Muscle of leg (tissue), 11 donors: Measurements from ENCODE around the gene TANGO6. TPM values are rescaled to one million over a fixed set of nuclear protein-coding genes. Genes with fewer than 3 reads are reported as not detected.

Experiments used
- DNase-seq: peaks from one replicate; pipeline ENCODE4 v3.0.0; 2013
- H3K27ac ChIP-seq: one replicate; pipeline ENCODE4 v1.5.1; 2013; ENCODE audit warnings: mild to moderate bottlenecking, low read length, control low read depth
- H3K27me3 ChIP-seq: one replicate; pipeline ENCODE4 v1.6.1; 2013; ENCODE audit warnings: low read length; ENCODE audit not compliant: control insufficient read depth, insufficient read depth
- H3K36me3 ChIP-seq: one replicate; pipeline ENCODE4 v1.6.1; 2013; ENCODE audit warnings: low read length; ENCODE audit not compliant: control insufficient read depth, insufficient read depth
- H3K4me1 ChIP-seq: one replicate; pipeline ENCODE4 v1.6.1; 2013; ENCODE audit warnings: low read length; ENCODE audit not compliant: control insufficient read depth, insufficient read depth
- H3K4me3 ChIP-seq: one replicate; pipeline ENCODE4 v1.5.1; 2013; ENCODE audit warnings: low read length, control low read depth
- H3K9me3 ChIP-seq: replicated peaks from 2 replicates; pipeline ENCODE4 v1.6.1; 2013; ENCODE audit warnings: low read depth, low read length; ENCODE audit not compliant: control insufficient read depth
- WGBS: methylation state at CpG from one replicate; pipeline ENCODE4 v1.1.5; 2013; ENCODE audit warnings: missing lambda C conversion rate; ENCODE audit not compliant: insufficient coverage; 5-methylcytosine and 5-hydroxymethylcytosine counted together
- polyA plus RNA-seq, 8 donors: library from polyadenylated mRNA; unstranded; fragments of 120-200 nt; gene quantifications; one replicate each; pipeline versions ENCODE4 v1.2.1 to v1.2.3, GENCODE V29; 2013; ENCODE audit warnings: inconsistent platforms in 1 of 8, low replicate concordance in 1 of 8; ENCODE audit not compliant: insufficient read length in 8 of 8, insufficient read depth in 1 of 8
- total RNA-seq: library from RNA; stranded (reverse); fragments of 120-200 nt; gene quantifications from one replicate; pipeline ENCODE4 v1.2.4, GENCODE V29; 2013

Gene TANGO6
- total and polyA plus RNA-seq, 9 donors, result 4.3 to 9.7 (median 5.4) TPM

DNA sequence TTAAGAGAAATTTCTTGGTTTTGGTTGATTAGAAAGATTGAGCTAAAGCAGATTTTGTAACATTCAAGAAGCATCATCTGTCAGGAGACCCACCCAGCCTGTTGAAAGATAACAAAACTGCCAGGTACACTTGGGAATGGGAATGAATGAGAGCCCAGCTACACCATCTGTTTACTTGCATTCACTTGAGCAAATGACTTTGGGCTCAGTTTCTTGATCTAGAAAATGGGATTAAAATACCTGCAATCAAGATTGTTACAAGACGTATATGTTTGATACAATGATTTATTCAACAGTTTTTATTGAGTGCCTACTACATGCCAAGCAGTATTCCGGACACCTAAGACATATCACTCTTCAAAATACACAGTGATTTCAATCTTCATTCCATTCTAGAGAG lies 185.8 kb downstream of the TANGO6 start:
- Histone ChIP-seq H3K9me3 (no peaks in the 10 kb centered on the region), H3K4me3 (no peak overlapping the region), H3K27me3 (no peaks in the 10 kb centered on the region), H3K27ac (no peak overlapping the region), H3K36me3 (no peaks in the 10 kb centered on the region), H3K4me1 (no peaks in the 10 kb centered on the region)
- DNase-seq, result no peak
- no CpG with 5 or more reads among the region's 2 CpGs for WGBS

DNA sequence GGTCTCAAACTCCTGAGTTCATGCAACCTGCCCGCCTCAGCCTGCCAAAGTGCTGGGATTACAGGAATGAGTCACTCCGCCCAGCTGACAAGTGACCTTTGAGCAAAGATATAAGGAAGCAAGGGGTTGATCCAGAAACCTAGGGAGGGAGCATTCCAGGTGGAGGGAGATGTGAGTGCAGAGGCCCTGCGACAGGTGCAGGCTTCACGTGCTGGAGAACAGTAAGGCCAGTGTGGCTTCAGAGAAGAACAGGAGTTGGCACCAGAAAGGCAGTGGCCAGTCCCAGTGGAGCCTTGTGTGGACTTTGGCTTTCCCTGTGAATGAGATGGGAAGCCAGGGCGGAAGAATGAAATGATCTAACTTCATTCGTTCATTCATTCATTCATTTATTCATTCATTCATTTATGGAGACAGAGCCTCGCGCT lies 188.6 kb downstream of the TANGO6 start:
- DNase-seq, result peak; percentile 15
- WGBS, result 90% methylated on average over 7 of the region's 8 CpGs
- H3K4me1 ChIP-seq, result no peaks in the 10 kb centered on the region
- H3K4me3 ChIP-seq, result no peak overlapping the region
- no peaks in the 10 kb centered on the region for H3K27me3 ChIP-seq
- H3K9me3 ChIP-seq, result no peaks in the 10 kb centered on the region
- H3K36me3 ChIP-seq, result no peaks in the 10 kb centered on the region
- no peak overlapping the region for H3K27ac ChIP-seq

DNA sequence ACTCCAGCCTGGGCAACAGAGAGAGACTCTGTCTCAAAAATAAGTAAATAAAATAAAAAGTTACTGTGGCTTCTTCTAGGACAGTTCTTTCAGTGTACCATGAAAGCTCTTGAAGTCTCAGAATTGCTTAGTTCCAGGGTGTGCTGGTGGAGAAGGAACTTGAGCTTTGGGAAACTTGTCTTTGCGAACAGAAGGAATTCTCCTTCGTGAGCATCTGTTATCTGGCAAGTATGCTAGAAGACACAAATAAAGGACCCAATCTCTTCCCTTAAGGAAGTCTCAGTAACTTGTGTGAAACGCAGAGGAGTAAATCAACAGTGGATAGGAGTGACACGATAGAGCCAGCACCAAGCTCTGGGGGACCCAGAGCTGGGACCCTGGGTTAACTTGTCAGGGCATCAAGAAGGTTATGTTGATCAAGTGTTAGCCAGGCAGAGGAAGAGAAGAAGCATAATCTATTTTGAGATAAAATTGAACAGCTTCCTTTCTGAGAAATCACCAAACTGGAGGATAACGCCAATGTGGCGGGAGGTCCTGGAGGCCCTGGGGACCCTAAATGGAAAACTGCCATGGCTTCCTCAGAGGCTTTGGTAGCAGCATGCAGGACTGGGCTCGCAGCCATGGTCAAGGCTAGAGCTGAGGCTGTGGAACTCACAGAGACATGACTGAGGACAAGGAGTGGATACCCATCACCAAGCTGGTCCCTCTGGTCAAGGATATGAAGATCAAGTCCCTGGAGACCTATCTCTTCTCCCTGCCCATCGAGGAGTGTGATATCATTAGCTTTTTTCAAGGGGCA lies 190.0 kb downstream of the TANGO6 start:
- Histone ChIP-seq H3K4me3 (no peak overlapping the region), H3K9me3 (no peaks in the 10 kb centered on the region), H3K27me3 (no peaks in the 10 kb centered on the region), H3K27ac (no peak overlapping the region), H3K4me1 (no peaks in the 10 kb centered on the region), H3K36me3 (no peaks in the 10 kb centered on the region)
- peak; percentile 15 for DNase-seq
- WGBS, result 53% methylated on average over 2 of the region's 8 CpGs

- H3K27me3 ChIP-seq, result no peaks in the 10 kb centered on the region
- no peaks in the 10 kb centered on the region for H3K4me1 ChIP-seq
- H3K9me3 ChIP-seq, result no peaks in the 10 kb centered on the region
- H3K36me3 ChIP-seq, result no peaks in the 10 kb centered on the region
- no peak for DNase-seq
- H3K4me3 ChIP-seq, result no peak overlapping the region
- H3K27ac ChIP-seq, result no peak overlapping the region
Measured at GRCh38 chr16:69035375-69035774, 192.0 kb downstream of the TANGO6 start.

DNA sequence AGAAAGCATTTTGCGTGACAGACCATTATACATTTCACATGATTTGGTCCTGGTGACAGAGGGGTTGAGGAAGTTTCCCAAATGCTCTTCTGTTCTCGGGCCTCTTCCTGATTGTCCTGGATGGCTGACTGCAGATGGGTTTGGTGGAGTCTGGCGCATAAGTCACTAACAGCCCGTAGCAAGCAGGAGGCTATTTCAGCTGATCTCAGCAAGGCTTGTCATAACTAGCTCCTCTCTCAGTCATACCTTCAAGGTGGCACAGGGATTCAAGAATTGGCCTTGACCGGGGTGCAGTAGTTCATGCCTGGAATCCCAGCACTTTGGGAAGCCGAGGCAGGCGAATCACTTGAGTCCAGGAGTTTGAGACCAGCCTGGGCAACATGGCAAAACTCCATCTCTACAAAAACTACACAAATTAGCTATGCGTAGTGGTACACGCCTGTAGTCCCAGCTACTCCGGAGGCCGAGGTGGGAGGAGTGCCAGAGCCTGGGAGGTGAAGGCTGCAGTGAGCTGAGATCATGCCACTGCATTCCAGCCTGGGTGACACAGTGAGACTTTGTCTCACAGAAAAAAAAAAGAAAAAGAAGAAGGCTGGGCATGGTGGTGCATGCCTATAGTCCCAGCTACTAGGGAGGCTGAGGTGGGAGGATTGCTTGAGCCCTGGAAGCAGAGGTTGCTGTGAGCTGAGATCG lies 193.2 kb downstream of the TANGO6 start:
- no peaks in the 10 kb centered on the region for H3K27me3 ChIP-seq
- peaks cover under 1% of the 10 kb centered on the region for H3K9me3 ChIP-seq
- no peaks in the 10 kb centered on the region for H3K4me1 ChIP-seq
- WGBS, result 88% methylated on average over 9 of the region's 12 CpGs
- no peak for DNase-seq
- no peak overlapping the region for H3K27ac ChIP-seq
- H3K36me3 ChIP-seq, result peaks cover 3% of the 10 kb centered on the region
- H3K4me3 ChIP-seq, result no peak overlapping the region

DNA sequence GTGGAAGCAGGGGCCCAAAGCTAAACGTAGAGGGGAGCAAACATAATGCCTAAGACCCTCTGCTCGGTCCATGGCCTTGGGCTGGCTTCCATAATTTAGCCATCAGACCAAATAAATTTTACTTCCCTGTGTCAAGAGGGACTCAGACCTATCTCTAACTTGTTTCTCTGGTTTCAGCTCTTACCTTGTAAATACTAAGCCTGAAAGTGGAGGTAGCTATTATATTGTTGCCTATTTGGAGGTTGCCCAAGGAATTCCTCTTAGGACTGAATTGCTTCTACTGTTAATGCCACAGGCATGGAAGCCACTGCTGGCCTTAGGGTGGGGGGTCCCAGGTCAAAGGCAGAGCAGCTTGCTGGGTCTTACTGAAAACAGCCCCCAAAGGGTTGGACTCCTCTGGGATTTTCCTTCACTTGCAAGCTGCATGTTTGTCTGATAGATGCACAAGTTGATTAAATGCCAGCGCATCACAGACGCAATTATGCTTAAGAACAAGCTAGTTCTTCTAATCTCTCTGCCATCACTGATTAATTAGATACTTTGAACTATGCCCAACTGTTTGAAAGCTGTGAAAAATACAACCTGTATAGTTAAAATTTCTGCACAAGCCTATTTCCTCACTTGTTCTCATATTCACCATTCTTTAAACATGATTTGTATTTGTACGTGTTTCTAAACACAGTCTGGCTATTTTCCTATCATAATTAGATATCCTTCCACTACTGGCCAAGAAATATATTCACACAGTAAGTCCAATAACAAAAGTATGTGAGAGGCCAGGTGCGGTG lies 194.2 kb downstream of the TANGO6 start:
- no peaks in the 10 kb centered on the region for H3K27me3 ChIP-seq
- H3K4me1 ChIP-seq, result no peaks in the 10 kb centered on the region
- no peak overlapping the region for H3K27ac ChIP-seq
- H3K9me3 ChIP-seq, result peaks cover 5% of the 10 kb centered on the region
- no peak overlapping the region for H3K4me3 ChIP-seq
- no peak for DNase-seq
- no CpG with 5 or more reads among the region's 6 CpGs for WGBS
- H3K36me3 ChIP-seq, result peaks cover 8% of the 10 kb centered on the region

DNA sequence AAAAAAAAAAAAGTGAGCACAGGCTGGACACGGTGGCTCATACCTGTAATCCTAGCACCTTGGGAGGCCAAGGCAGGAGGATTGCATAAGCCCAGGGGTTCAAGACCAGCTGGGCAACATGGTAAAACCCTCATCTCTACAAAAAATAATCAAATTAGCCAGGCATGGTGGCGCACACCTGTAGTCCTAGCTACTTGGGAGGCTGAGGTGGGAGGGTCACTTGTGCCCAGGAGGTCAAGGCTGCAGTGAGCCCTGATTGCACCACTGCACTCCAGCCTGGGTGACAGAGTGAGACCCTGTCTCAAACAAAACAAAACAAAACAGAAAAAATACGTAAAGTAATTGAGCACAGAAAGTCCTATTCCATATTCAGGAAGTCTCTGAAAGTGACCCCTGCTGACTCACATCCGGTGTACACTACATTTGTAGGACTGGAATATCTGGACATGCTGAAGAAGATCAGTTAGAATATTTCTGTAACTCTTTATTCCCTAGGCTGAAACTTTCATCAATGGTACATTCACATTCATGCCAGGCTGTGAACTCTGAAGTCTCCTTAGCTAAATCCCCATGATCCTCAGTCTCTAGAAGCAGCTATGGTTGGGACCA lies 196.1 kb downstream of the TANGO6 start:
- Histone ChIP-seq H3K9me3 (peaks cover 5% of the 10 kb centered on the region), H3K27ac (no peak overlapping the region), H3K4me3 (no peak overlapping the region), H3K4me1 (no peaks in the 10 kb centered on the region), H3K27me3 (no peaks in the 10 kb centered on the region), H3K36me3 (peaks cover 8% of the 10 kb centered on the region)
- no peak for DNase-seq
- WGBS, result 80% methylated on average over 1 of the region's 4 CpGs

- no peaks in the 10 kb centered on the region for H3K27me3 ChIP-seq
- H3K36me3 ChIP-seq, result peaks cover 8% of the 10 kb centered on the region
- no peaks in the 10 kb centered on the region for H3K4me1 ChIP-seq
- peaks cover 5% of the 10 kb centered on the region for H3K9me3 ChIP-seq
- no peak overlapping the region for H3K27ac ChIP-seq
- 100% methylated on average over 1 of the region's 6 CpGs for WGBS
- H3K4me3 ChIP-seq, result no peak overlapping the region
- no peak for DNase-seq
Measured at GRCh38 chr16:69040144-69040909, 197.0 kb downstream of the TANGO6 start.

DNA sequence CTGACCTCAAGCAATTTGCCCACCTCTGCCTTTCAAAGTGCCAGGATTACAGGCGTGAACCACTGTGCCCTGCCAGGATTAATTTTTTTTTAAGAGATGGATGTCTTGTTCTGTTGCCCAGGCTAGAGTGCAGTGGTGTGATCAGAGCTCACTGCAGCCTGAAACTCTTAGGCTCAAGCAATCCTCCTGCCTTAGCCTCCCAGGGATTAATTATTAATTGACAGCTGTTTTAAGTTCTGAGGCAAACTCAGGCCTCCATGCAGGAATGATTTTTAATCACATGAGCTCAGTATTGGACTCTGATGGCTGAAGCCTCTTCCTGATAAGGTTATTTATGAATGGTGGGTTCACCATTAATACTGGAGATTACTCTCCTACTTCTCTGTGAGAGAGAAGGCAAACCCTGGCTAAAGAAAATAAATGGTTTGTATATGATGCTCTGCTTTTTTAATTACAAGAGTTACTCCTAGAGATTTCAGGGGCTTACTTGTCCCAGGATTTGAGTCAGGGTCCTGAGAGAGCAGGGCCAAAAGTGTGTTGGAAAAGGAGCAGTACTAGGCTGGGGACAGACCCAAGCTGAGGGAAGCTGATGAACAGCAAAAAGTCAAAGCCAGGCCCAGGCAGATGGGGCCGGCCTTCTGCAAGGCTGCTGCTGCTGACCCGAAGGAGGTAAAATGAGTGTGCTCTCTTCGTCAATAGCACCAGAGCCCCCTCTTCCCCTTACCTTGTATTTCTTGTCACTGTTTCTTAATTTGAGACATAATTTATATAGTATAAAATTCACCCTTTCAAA lies 205.2 kb downstream of the TANGO6 start:
- Histone ChIP-seq H3K4me1 (no peaks in the 10 kb centered on the region), H3K27me3 (no peaks in the 10 kb centered on the region), H3K27ac (no peak overlapping the region), H3K36me3 (no peaks in the 10 kb centered on the region), H3K4me3 (no peak overlapping the region), H3K9me3 (no peaks in the 10 kb centered on the region)
- DNase-seq, result no peak
- no CpG with 5 or more reads among the region's 4 CpGs for WGBS
